Calu3 (cell line): ENCODE measurements around the gene TMEM44. TPM values are rescaled to one million over a fixed set of nuclear protein-coding genes. Genes with fewer than 3 reads are reported as not detected.

ENCODE experiments used
- BruUV-seq: library from RNA; stranded (reverse); fragments of 400-500 nt; replicated peaks from 2 replicates; lab custom pipeline; 2021; lab: Mats Ljungman, UMichigan
- CTCF ChIA-PET: fragments of 300-600 bp; sonication (Branson Sonifier 250); formaldehyde crosslinking; loops from one replicate; lab custom pipeline; 2022; ENCODE audit warnings: antibody characterized with exemption; lab: Charles Lee
- DNase-seq: peaks from one replicate; pipeline ENCODE4 v3.0.0; 2022
- H3K27ac Mint-ChIP-seq: one replicate; pipeline ENCODE4 v1.8.0; 2022; ENCODE audit warnings: mixed read lengths; ENCODE audit not compliant: unreplicated experiment
- H3K27me3 Mint-ChIP-seq: one replicate; pipeline ENCODE4 v1.8.0; 2022; ENCODE audit warnings: mixed read lengths; ENCODE audit not compliant: unreplicated experiment
- H3K36me3 Mint-ChIP-seq: one replicate; pipeline ENCODE4 v1.8.0; 2022; ENCODE audit warnings: mild to moderate bottlenecking, moderate library complexity, mixed read lengths; ENCODE audit not compliant: insufficient read depth, unreplicated experiment
- H3K4me1 Mint-ChIP-seq: one replicate; pipeline ENCODE4 v1.8.0; 2022; ENCODE audit warnings: mild to moderate bottlenecking, low read depth, mixed read lengths; ENCODE audit not compliant: unreplicated experiment
- H3K4me3 Mint-ChIP-seq: one replicate; pipeline ENCODE4 v1.8.0; 2022; ENCODE audit warnings: mild to moderate bottlenecking, low read depth, moderate library complexity, mixed read lengths; ENCODE audit not compliant: unreplicated experiment
- H3K9me3 Mint-ChIP-seq: one replicate; pipeline ENCODE4 v1.8.0; 2022; ENCODE audit warnings: low read depth, mixed read lengths; ENCODE audit not compliant: unreplicated experiment
- CTCF ChIP-seq: fragments of 200-600 bp; IDR thresholded peaks from one replicate; pipeline ENCODE4 v1.8.0; 2022; ENCODE audit warnings: antibody characterized with exemption; ENCODE audit not compliant: unreplicated experiment
- intact Hi-C: fragments of 100-400 bp; cut with micrococcal nuclease; formaldehyde crosslinking; loops from one replicate; pipeline ENCODE4 v1.10.0; 2022; ENCODE audit not compliant: unreplicated experiment
- total RNA-seq: library from RNA; stranded (reverse); gene quantifications from 2 replicates; pipeline ENCODE4 v1.2.3, GENCODE V29; 2022

Gene TMEM44
- total RNA-seq, 1 experiment from 2014 or later, result 52.6 TPM

GRCh38 chr3:194612221-194612620, 21.0 kb downstream of the TMEM44 start:
- intact Hi-C loops, result no loop called here
- no peak for DNase-seq
- CTCF ChIA-PET, result no interaction called here
- BruUV-seq, result no TSS peak
- Mint-ChIP-seq H3K27ac (no peak overlapping the region), H3K4me1 (no peaks in the 10 kb centered on the region), H3K36me3 (peaks cover 1% of the 10 kb centered on the region), H3K27me3 (no peaks in the 10 kb centered on the region), H3K4me3 (no peak overlapping the region), H3K9me3 (no peaks in the 10 kb centered on the region)
- no peak for TF ChIP-seq CTCF

- no peak for DNase-seq
- Mint-ChIP-seq H3K27me3 (no peaks in the 10 kb centered on the region), H3K4me3 (no peak overlapping the region), H3K36me3 (no peaks in the 10 kb centered on the region), H3K4me1 (no peaks in the 10 kb centered on the region), H3K9me3 (no peaks in the 10 kb centered on the region), H3K27ac (no peak overlapping the region)
- no peak for TF ChIP-seq CTCF
- BruUV-seq, result no TSS peak
- CTCF ChIA-PET, result interaction anchor here (0.9 kb wide), 1 partner anchor 22 kb away, joined by 3 read pairs; no protein-coding TSS in a partner anchor
- intact Hi-C loops, result no loop called here
These were observed 22.5 kb downstream of the TMEM44 start for GRCh38 chr3:194610689-194611088.

- Mint-ChIP-seq H3K36me3 (no peaks in the 10 kb centered on the region), H3K9me3 (no peaks in the 10 kb centered on the region), H3K4me1 (no peaks in the 10 kb centered on the region), H3K27me3 (no peaks in the 10 kb centered on the region), H3K27ac (no peak overlapping the region), H3K4me3 (no peak overlapping the region)
- intact Hi-C loops, result no loop called here
- BruUV-seq, result no TSS peak
- CTCF ChIA-PET, result interaction anchor here (0.9 kb wide), 1 partner anchor 21 kb away, joined by 3 read pairs; no protein-coding TSS in a partner anchor
- no peak for DNase-seq
- TF ChIP-seq CTCF, result no peak
These were observed 23.6 kb downstream of the TMEM44 start for GRCh38 chr3:194609601-194610000.

GRCh38 chr3:194608981-194609380, 24.2 kb downstream of the TMEM44 start:
- no TSS peak for BruUV-seq
- CTCF ChIA-PET, result interaction anchor here (0.7 kb wide), 1 partner anchor 40 kb away, joined by 3 read pairs; no protein-coding TSS in a partner anchor
- H3K9me3 Mint-ChIP-seq, result no peaks in the 10 kb centered on the region
- intact Hi-C loops, result no loop called here
- H3K27ac Mint-ChIP-seq, result no peak overlapping the region
- no peak for TF ChIP-seq CTCF
- no peak overlapping the region for H3K4me3 Mint-ChIP-seq
- H3K4me1 Mint-ChIP-seq, result no peaks in the 10 kb centered on the region
- no peak for DNase-seq
- no peaks in the 10 kb centered on the region for H3K27me3 Mint-ChIP-seq
- H3K36me3 Mint-ChIP-seq, result peaks cover 1% of the 10 kb centered on the region
